ENCODE data around the gene CD47. TPM values are rescaled to one million over a fixed set of nuclear protein-coding genes. Genes with fewer than 3 reads are reported as not detected.

The CD47 gene
- total and polyA plus RNA-seq, 8 donors, result 142 to 356 (median 187) TPM

DNA sequence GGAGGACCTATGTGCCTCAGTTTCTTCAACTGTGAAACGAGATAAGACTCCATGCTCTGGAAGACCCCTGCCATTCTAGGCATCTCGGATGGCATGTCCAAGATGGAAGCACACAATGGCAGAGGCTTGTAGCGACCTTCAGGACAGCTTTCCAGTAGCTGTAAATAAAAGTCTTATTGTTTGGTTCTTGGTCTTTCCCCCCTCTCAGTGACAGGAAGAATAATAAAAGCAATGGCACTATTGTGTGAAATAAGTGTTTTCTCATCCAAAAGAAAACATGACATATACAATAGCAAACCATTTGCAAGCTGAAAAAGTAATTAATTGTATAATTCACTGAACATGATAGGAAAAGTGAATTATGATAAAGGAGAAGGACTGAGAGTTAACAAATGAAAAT, 32.5 kb upstream of the CD47 start:
- Histone ChIP-seq H3K27ac (no peak overlapping the region), H3K36me3 (no peaks in the 10 kb centered on the region), H3K4me1 (peaks cover 0 to 55% of the 10 kb centered on the region in 2 donors), H3K4me3 (no peak overlapping the region), H3K27me3 (no peaks in the 10 kb centered on the region), H3K9me3 (no peaks in the 10 kb centered on the region)
- no peak for TF ChIP-seq CTCF (IDR thresholded peaks at IDR 0.05)
- intact Hi-C loops (cut with DNase I), result no loop called here
- ATAC-seq (no peak), DNase-seq (no peak)

- no peaks in the 10 kb centered on the region for H3K27me3 ChIP-seq
- no peak overlapping the region for H3K4me3 ChIP-seq
- intact Hi-C loops (cut with DNase I), result no loop called here
- no peaks in the 10 kb centered on the region for H3K9me3 ChIP-seq
- no peak for ATAC-seq
- H3K27ac ChIP-seq, result no peak overlapping the region
- TF ChIP-seq CTCF (IDR thresholded peaks at IDR 0.05), result no peak
- no peaks in the 10 kb centered on the region for H3K36me3 ChIP-seq
- no peak for DNase-seq
- H3K4me1 ChIP-seq, result peaks cover 0 to 47% of the 10 kb centered on the region in 2 donors
Measured at GRCh38 chr3:108122276-108122675, 31.4 kb upstream of the CD47 start.

- Histone ChIP-seq H3K27me3 (no peaks in the 10 kb centered on the region), H3K4me3 (no peak overlapping the region), H3K27ac (no peak overlapping the region), H3K9me3 (no peaks in the 10 kb centered on the region), H3K36me3 (no peaks in the 10 kb centered on the region), H3K4me1 (peaks cover 0 to 22% of the 10 kb centered on the region in 2 donors)
- TF ChIP-seq CTCF (IDR thresholded peaks at IDR 0.05), result no peak
- intact Hi-C loops (cut with DNase I), result no loop called here
- DNase-seq, result no peak
- no peak for ATAC-seq
Measured at GRCh38 chr3:108119398-108120104, 28.7 kb upstream of the CD47 start.

GRCh38 chr3:108118038-108118768, 27.4 kb upstream of the CD47 start:
- intact Hi-C loops (cut with DNase I), result no loop called here
- Histone ChIP-seq H3K36me3 (no peaks in the 10 kb centered on the region), H3K27ac (no peak overlapping the region), H3K9me3 (no peaks in the 10 kb centered on the region), H3K4me3 (no peak overlapping the region), H3K27me3 (no peaks in the 10 kb centered on the region), H3K4me1 (peaks cover 0 to 12% of the 10 kb centered on the region in 2 donors)
- no peak for TF ChIP-seq CTCF (IDR thresholded peaks at IDR 0.05)
- DNase-seq (no peak), ATAC-seq (no peak)

DNA sequence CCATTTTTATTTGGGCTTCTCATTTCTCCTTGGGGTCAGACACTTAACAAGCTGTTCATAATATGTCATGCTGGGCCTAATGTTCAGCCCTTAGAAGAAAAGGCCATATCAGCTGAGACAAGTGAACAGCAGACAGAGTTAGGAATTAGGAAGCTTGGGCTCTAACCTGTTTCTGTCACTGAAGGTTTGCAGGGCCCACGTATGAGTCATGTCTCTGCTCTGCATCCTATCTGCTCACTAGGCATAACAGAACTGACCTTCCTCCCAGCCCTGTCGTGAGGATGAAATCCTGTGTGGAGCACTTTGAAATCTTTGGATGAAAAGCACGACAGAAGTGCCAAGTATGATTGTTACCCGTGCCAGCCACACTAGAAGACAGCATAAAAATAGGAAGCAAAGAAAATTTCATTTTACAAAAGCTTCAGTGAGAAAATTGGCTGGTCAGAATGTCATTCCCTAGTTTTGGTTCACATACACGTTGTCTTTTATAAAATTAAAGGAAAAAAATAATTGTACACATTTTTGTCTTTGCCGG, 26.5 kb upstream of the CD47 start:
- Histone ChIP-seq H3K9me3 (no peaks in the 10 kb centered on the region), H3K4me1 (peaks cover 0 to 8% of the 10 kb centered on the region in 2 donors), H3K27ac (no peak overlapping the region), H3K36me3 (no peaks in the 10 kb centered on the region), H3K4me3 (no peak overlapping the region), H3K27me3 (no peaks in the 10 kb centered on the region)
- no peak for TF ChIP-seq CTCF (IDR thresholded peaks at IDR 0.05)
- DNase-seq (no peak), ATAC-seq (no peak)
- intact Hi-C loops (cut with DNase I), result no loop called here

Measured in left lung (tissue), 10 donors.